NB4 (cell line): Measurements from ENCODE around the gene GPR176.

ENCODE experiments used
- CTCF ChIP-seq: IDR thresholded peaks from one replicate; pipeline ENCODE4 v1.5.1; 2012; ENCODE audit warnings: low read depth, low read length
- MYC ChIP-seq: IDR thresholded peaks from 2 replicates; pipeline ENCODE4 v1.6.1; 2011; ENCODE audit warnings: low read depth, low read length
- POLR2A ChIP-seq: IDR thresholded peaks from 2 replicates; pipeline ENCODE4 v1.6.1; 2011; ENCODE audit warnings: mild to moderate bottlenecking; ENCODE audit not compliant: insufficient read length; ENCODE audit errors: extremely low read depth

- TF ChIP-seq MYC = no peak
- no peak for TF ChIP-seq POLR2A
- no peak for TF ChIP-seq CTCF
Observed at GRCh38 chr15:39864116-39864515, 56.0 kb downstream of the GPR176 start.
